OCI-LY3 (cell line): ENCODE measurements around the gene RASSF9.

ENCODE experiments used
- CTCF ChIP-seq: fragments of 200-600, 300-600 bp; sonication (generic); IDR thresholded peaks from 2 replicates; pipeline ENCODE4 v1.5.1; 2014; ENCODE audit warnings: antibody characterized with exemption, low read length, low read depth
- EZH2phosphoT487 ChIP-seq: fragments of 200-600 bp; shearing (Covaris generic); IDR thresholded peaks from 2 replicates; pipeline ENCODE4 v1.6.1; 2018; ENCODE audit warnings: antibody characterized with exemption, mixed run types, low read depth

- TF ChIP-seq CTCF (no peak), EZH2phosphoT487 (no peak)
These were observed 598 bp downstream of the RASSF9 start for GRCh38 chr12:85835426-85836196.
